GM12891 (cell line): ENCODE measurements around the gene SLC25A30.

ENCODE experiments used
- DNase-seq: peaks from one replicate; pipeline ENCODE4 v3.0.0; 2011; ENCODE audit warnings: low spot score; ENCODE audit not compliant: insufficient read length
- FAIRE-seq: peaks from 2 replicates; lab custom pipeline; 2011; peaks lifted over from hg19 to GRCh38; lab: Jason Lieb, UNC
- PAX5 ChIP-seq: IDR thresholded peaks from 2 replicates; pipeline ENCODE4 v1.6.1; 2011; ENCODE audit warnings: low read length, moderate library complexity, mild to moderate bottlenecking; ENCODE audit not compliant: insufficient read depth, severe bottlenecking
- POLR2A ChIP-seq: IDR thresholded peaks from 2 replicates; pipeline ENCODE4 v1.6.1; 2011; ENCODE audit warnings: low read depth, low read length, control low read depth
- POLR2AphosphoS5 ChIP-seq: IDR thresholded peaks from 2 replicates; pipeline ENCODE4 v1.6.1; 2011; ENCODE audit warnings: low read depth, low read length, control low read depth
- POU2F2 ChIP-seq: IDR thresholded peaks from 2 replicates; pipeline ENCODE4 v1.6.1; 2011; ENCODE audit warnings: low read depth, mild to moderate bottlenecking, control low read depth, low read length, moderate library complexity
- SPI1 ChIP-seq: IDR thresholded peaks from 2 replicates; pipeline ENCODE4 v1.6.1; 2011; ENCODE audit warnings: low read depth, low read length, control low read depth
- TAF1 ChIP-seq: IDR thresholded peaks from 2 replicates; pipeline ENCODE4 v1.6.1; 2011; ENCODE audit warnings: low read depth, low read length, control low read depth

Gene SLC25A30

DNA sequence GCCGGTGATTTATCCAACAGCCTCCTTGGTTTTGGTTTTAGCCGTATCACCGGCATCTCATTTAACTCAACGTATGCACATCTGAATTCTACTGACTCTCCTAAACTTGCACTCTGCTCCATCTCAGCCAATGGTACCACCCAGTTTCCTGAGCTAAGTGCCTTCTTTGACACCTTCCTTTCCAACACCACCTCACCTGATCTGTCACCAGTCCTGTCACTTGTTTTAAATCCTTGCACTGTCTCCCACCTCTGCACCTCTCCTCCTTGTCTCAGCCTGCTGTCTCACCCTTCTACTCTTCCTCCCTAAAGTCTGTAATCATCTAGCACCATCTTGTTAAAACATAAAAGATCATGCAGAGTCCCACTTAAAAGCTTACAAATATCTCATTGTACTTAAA lies 49.1 kb downstream of the SLC25A30 start:
- DNase-seq (no peak), FAIRE-seq (peak; percentile 43)
- TF ChIP-seq POU2F2 (no peak), SPI1 (no peak), PAX5 (no peak), POLR2AphosphoS5 (no peak)

DNA sequence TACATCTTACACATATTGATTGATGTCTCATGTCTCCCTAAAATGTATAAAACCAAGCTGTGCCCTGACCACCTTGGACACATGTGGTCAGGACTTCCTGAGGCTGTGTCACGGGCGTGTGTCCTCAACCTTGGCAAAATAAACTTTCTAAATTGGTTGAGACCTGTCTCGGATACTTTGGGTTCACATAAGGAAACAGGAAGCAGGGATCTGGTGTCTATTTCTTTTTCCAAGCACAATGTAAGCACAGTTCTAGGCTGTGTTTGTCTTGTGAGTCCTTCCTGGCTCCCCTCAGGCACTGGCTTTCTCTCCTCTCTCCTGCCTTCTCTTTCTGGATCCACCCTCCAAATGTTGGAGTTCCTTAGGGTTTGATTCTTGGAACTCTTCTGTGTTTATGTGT lies 49.6 kb downstream of the SLC25A30 start:
- no peak for DNase-seq
- no peak for FAIRE-seq
- TF ChIP-seq POU2F2 (no peak), POLR2AphosphoS5 (no peak), SPI1 (no peak), TAF1 (no peak), PAX5 (no peak), POLR2A (no peak)

DNA sequence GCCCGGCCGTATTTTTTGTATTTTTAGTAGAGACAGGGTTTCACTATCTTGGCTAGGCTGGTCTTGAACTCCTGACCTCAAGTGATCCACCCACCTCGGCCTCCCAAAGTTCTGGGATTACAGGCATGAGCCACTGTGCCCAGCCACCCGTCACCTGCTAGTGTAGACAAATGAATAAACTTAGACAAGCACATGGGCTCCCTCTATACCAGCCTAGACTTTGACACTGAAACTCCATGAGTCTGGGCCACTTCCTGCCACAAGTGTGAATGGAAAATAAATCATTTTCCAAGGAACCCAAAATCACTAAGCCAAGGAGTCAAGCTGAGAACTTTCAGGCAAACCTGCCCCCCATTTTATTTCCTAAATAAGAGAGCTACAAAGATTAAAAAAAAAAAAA lies 50.2 kb downstream of the SLC25A30 start:
- DNase-seq = no peak
- no peak for TF ChIP-seq TAF1
- TF ChIP-seq PAX5 = no peak
- TF ChIP-seq POLR2AphosphoS5 = no peak
- TF ChIP-seq SPI1 = no peak
- no peak for FAIRE-seq

DNA sequence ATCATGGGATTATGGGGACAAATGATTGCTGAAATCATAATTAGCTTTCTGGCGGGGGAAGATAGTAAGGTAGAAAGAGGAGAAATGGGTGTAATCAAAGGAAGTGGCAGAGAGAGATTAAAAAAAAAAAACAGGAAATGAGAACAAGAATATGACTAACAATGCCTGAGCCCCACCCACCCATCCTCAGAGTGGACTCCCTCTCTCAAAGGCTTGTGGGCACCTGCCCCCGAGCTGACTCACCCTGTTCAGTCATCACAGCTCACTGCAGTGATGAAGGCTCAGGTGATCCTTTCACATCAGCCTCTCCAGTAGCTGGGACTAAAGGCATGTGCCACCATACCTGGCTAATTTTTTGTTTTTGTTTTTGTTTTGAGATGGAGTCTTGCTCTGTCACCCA lies 50.8 kb downstream of the SLC25A30 start:
- DNase-seq (peak; percentile 75), FAIRE-seq (peak; percentile 85)

DNA sequence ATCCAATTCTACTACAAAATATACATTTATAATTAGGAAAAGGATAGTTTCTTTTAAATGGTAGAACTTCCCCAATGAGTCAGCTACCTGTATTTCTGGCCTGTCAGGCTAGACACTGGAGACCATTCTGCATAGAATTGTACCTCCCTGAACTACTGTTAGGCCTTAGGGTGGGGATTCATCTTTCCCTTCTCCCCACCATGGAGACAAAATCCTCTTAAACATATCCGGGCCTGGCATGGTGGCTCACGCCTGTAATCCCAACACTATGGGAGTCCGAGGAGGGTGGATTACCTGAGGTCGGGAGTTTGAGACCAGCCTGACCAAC lies 52.7 kb downstream of the SLC25A30 start:
- DNase-seq (no peak), FAIRE-seq (no peak)
- TF ChIP-seq PAX5 (no peak), POLR2AphosphoS5 (no peak), SPI1 (no peak), POLR2A (no peak), POU2F2 (no peak), TAF1 (no peak)

More for the DNA sequence above, 50.8 kb downstream of the SLC25A30 start:
- TF ChIP-seq TAF1 (no peak), POLR2A (no peak), SPI1 (peak; percentile 96), POLR2AphosphoS5 (no peak), PAX5 (no peak)

DNA sequence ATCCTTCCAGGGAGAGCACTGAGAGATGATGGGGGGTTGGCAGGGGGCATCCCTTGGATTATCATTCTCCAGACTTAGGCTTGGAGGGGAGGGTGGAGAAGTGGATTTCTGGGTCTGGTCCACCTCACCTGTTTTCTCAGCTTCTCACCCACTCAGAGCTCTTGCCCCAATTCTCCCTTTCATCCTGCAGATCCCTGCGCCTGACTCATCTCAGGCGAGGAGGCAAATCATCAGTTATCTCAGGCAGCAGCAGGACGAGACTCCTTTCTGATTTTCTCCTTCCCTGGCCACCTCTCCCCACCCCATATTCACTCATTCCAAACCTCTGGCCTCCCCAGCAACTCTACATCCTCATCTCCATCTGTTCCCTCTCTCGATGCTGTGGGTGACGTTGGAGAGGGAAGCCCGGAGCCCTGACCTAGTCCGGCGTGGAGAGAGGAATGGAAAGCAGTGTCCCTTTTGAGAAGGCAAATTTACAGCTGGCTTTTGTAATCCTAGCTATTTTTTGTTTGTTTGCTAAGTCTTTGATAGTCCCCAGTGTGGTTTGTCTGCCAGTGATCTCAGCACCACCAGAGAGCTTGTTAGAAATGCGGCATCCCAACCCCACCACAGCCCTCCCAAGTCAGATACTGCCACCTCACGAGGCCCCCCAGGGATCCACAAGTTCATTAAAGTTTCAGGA lies 53.2 kb downstream of the SLC25A30 start:
- FAIRE-seq = no peak
- no peak for DNase-seq
- TF ChIP-seq TAF1 (no peak), POLR2AphosphoS5 (no peak), POLR2A (no peak), PAX5 (no peak), SPI1 (no peak)

DNA sequence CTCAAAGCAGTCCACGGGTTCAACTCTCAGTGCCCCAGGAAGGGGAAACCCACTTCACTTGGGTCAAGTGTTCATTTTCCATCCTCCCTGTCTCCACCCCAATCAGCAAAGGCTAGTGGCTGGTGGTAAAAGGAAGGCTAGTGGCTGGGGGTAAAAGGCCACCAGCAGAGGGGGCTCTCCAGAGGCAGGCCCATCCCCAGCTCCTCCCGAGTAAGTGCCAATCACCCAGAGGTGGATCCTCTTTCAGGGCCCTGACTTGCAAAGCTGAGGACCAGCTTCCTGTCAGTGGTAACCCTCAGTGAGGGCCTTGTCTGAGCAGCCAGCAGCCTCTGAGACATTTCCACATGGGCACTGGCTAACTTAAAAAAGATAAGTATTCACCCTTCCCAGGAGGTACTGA lies 55.2 kb downstream of the SLC25A30 start:
- TF ChIP-seq SPI1 = no peak
- no peak for TF ChIP-seq POLR2AphosphoS5
- no peak for TF ChIP-seq TAF1
- no peak for TF ChIP-seq POLR2A
- TF ChIP-seq POU2F2 = no peak
- TF ChIP-seq PAX5 = no peak
- no peak for FAIRE-seq
- DNase-seq = no peak

DNA sequence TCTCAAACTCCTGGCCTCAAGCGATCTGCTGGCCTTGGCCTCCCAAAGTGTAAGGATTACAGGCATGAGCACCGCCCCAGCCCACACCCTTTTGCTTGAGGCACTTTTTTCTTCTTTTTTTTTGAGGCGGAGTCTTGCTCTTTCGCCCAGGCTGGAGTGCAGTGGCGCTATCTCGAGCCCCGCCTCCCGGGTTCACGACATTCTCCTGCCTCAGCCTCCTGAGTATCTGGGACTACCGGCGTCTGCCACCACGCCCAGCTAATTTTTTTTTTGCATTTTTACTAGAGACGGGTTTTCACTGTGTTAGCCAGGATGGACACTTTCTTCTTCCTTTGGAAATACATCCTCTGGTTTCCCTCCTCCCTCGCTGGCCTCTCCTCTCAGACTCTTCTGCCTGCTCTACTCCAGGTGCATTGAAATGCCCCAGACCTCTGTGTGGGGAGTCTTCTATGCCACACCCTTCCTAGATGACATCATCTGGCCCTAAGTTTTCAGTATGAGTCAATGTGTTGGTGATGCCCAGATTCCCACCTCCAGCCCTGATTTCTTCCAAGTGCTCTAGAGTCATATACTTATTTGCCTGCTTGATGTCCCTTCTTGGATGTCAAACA lies 56.5 kb downstream of the SLC25A30 start:
- no peak for DNase-seq
- TF ChIP-seq TAF1 = no peak
- no peak for TF ChIP-seq POLR2A
- no peak for TF ChIP-seq POLR2AphosphoS5
- TF ChIP-seq PAX5 = no peak
- no peak for TF ChIP-seq POU2F2
- TF ChIP-seq SPI1 = no peak
- FAIRE-seq = no peak

DNA sequence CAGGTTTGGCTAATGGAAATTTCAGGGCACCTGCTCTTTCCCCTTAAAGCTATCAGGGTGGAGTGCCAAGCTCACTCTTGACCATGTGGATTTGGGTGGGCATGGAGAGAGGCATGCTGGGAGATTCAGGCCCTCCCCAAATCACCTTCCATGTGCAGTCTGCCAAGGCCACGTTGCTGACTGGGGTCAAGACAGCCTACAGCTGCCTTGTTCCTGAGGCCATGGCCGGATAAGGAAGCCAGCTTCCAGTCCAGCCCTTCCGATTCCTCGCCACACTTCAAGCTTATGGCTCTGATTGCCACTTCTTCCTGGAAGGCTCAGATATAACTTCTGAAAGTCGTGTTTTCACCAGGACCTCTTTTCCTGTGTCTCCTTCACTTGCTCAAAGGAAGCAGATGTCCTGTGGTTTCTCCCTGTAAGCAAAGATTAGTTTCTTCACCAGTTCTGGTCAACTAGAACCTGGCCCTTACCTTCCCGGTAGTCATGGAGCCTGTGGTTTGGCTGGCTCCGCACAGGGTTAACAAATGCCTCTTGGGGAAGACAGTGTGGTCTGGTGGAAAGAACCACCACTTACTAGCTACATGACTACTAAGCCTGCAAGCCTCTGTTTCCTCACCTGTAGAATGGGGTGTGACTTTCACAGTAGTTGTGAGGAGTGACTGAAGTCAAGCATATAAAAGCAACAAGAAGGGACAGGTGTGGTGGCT lies 61.1 kb downstream of the SLC25A30 start:
- TF ChIP-seq SPI1 (no peak), POLR2AphosphoS5 (no peak), PAX5 (no peak), TAF1 (no peak), POU2F2 (no peak), POLR2A (no peak)
- DNase-seq = no peak

More for the DNA sequence above, 61.1 kb downstream of the SLC25A30 start:
- no peak for FAIRE-seq
